ENCODE measurements around the gene CFAP77.

The CFAP77 gene

DNA sequence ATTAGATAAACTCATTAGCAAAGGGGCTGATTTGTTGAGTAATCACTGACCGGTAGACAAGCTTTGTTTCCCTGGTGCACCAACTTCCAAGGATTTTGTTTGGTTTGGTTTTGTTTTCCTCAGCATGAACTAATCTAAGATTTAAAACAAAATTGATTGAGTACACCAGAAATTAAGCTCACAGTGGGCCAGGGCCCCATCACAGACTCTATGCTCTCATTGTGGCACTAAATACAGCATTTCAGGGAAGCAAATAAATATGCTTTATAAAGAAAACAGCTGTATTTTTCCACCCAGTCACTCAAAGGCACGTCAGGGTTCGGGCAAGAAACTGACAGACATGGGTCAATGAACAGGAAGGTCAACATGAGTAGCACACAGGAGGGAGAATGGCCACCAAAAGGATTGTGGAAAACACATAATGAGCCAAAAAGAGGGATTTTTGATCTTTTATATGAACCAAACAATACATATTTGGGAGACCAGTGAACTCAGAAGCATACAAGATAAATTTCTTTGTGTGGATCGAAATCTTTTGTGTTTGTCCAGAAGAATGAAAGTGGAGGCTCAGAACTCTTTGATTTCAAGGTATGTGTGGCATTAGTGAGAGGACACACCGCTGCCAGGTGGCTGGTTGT, 8.8 kb downstream of the CFAP77 start:
- Histone ChIP-seq H2BK5ac (ENCODE audit: low read depth, low read length, poor library complexity, severe bottlenecking) (no peak overlapping the region), H3K36me3 (ENCODE audit: control insufficient read depth in 1 of 2, insufficient read depth in 2 of 2, low read depth in 1 of 2, low read length in 2 of 2) (no peaks in the 10 kb centered on the region), H3K27ac (ENCODE audit: low read length, poor library complexity, severe bottlenecking) (no peak overlapping the region), H3K23ac (ENCODE audit: low read length in 2 of 2) (no peak overlapping the region), H2AFZ (ENCODE audit: low read depth, low read length) (no peak overlapping the region), H2BK120ac (ENCODE audit: low read depth, low read length) (no peak overlapping the region), H2BK12ac (ENCODE audit: low read length in 2 of 2) (no peak overlapping the region), H3K27me3 (ENCODE audit: control insufficient read depth in 1 of 2, insufficient read depth in 1 of 2, low read length in 2 of 2) (peaks cover 55 to 73% of the 10 kb centered on the region in 2 experiments), H3K9ac (ENCODE audit: low read length) (no peak overlapping the region), H3K4me1 (ENCODE audit: control insufficient read depth, insufficient read depth, low read depth, low read length) (no peaks in the 10 kb centered on the region), H3K14ac (ENCODE audit: low read length in 2 of 2) (no peak overlapping the region), H4K8ac (ENCODE audit: low read length) (no peak overlapping the region), H3K4me2 (ENCODE audit: low read length, poor library complexity, severe bottlenecking) (no peak overlapping the region), H3K9me3 (ENCODE audit: control insufficient read depth, low read length) (no peaks in the 10 kb centered on the region), H3K4me3 (ENCODE audit: insufficient read depth in 1 of 2, low read depth in 1 of 2, low read length in 2 of 2) (no peak overlapping the region), H4K91ac (ENCODE audit: low read length) (no peak overlapping the region), H2BK15ac (ENCODE audit: low read depth, poor library complexity, severe bottlenecking) (no peak overlapping the region), H3K79me1 (replicated peaks; ENCODE audit: low read length, poor library complexity, severe bottlenecking) (no peaks in the 10 kb centered on the region), H3K4ac (ENCODE audit: low read depth in 1 of 2, low read length in 2 of 2) (no peak overlapping the region), H2AK5ac (ENCODE audit: low read length, severe bottlenecking) (no peak overlapping the region), H3K18ac (ENCODE audit: low read depth in 1 of 2, low read length in 2 of 2) (no peak overlapping the region)
- 65% methylated on average over 5 of the region's 5 CpGs for WGBS
- no peak for DNase-seq

DNA sequence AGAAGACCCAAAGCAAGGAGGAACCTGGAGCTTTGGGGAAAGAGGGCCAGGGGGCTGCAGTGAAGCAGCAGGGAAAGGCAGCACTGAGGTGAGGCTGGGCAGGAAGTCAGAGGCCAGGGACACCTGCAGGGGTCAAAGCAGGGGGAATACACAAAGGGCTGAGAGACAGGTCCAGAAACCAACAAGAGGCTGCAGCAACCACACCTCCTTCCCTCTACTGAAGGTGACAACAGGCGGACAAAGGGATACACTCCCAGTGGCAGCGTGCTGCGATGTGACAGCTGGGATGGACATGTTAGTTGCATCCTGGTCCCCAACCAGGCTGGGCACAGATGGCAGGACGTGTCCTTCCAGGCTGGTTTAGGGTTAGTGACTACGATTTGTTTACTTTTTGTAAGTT, 12.6 kb downstream of the CFAP77 start:
- Histone ChIP-seq H3K4me1 (ENCODE audit: control insufficient read depth, insufficient read depth, low read depth, low read length) (no peaks in the 10 kb centered on the region), H2BK120ac (ENCODE audit: low read depth, low read length) (no peak overlapping the region), H3K79me1 (replicated peaks; ENCODE audit: low read length, poor library complexity, severe bottlenecking) (no peaks in the 10 kb centered on the region), H2BK15ac (ENCODE audit: low read depth, poor library complexity, severe bottlenecking) (no peak overlapping the region), H3K23ac (ENCODE audit: low read length in 2 of 2) (no peak overlapping the region), H2AK5ac (ENCODE audit: low read length, severe bottlenecking) (no peak overlapping the region), H3K4ac (ENCODE audit: low read depth in 1 of 2, low read length in 2 of 2) (no peak overlapping the region), H4K8ac (ENCODE audit: low read length) (no peak overlapping the region), H3K36me3 (ENCODE audit: control insufficient read depth in 1 of 2, insufficient read depth in 2 of 2, low read depth in 1 of 2, low read length in 2 of 2) (no peaks in the 10 kb centered on the region), H3K18ac (ENCODE audit: low read depth in 1 of 2, low read length in 2 of 2) (no peak overlapping the region), H3K14ac (ENCODE audit: low read length in 2 of 2) (no peak overlapping the region), H3K9me3 (ENCODE audit: control insufficient read depth, low read length) (no peaks in the 10 kb centered on the region), H3K9ac (ENCODE audit: low read length) (no peak overlapping the region), H2BK5ac (ENCODE audit: low read depth, low read length, poor library complexity, severe bottlenecking) (no peak overlapping the region), H3K27me3 (ENCODE audit: control insufficient read depth in 1 of 2, insufficient read depth in 1 of 2, low read length in 2 of 2) (peaks cover 63 to 81% of the 10 kb centered on the region in 2 experiments), H3K27ac (ENCODE audit: low read length, poor library complexity, severe bottlenecking) (no peak overlapping the region), H2BK12ac (ENCODE audit: low read length in 2 of 2) (no peak overlapping the region), H4K91ac (ENCODE audit: low read length) (no peak overlapping the region), H3K4me2 (ENCODE audit: low read length, poor library complexity, severe bottlenecking) (no peak overlapping the region), H2AFZ (ENCODE audit: low read depth, low read length) (no peak overlapping the region), H3K4me3 (ENCODE audit: insufficient read depth in 1 of 2, low read depth in 1 of 2, low read length in 2 of 2) (no peak overlapping the region)
- DNase-seq = no peak
- WGBS = 51% methylated on average over 5 of the region's 5 CpGs

DNA sequence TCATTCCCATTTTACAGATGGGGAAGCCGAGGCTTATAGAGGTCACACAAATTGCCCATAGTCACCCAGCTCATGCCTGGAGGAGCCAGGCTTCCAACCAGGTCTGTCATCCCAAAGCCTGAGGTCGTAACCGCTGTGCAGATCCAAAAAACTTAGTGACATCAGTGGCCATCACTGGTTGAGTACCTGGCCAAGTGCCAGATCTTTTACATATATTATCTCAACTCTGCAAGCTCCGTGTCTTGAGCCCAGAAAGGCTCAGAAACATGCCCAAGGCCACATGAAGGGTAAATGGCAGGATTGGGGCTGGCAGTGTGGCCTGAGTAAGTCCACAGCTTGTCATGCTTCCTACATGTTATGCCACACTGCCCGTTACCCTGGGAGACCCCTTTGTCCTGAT, 13.5 kb downstream of the CFAP77 start:
- WGBS = 73% methylated on average over 5 of the region's 5 CpGs

DNA sequence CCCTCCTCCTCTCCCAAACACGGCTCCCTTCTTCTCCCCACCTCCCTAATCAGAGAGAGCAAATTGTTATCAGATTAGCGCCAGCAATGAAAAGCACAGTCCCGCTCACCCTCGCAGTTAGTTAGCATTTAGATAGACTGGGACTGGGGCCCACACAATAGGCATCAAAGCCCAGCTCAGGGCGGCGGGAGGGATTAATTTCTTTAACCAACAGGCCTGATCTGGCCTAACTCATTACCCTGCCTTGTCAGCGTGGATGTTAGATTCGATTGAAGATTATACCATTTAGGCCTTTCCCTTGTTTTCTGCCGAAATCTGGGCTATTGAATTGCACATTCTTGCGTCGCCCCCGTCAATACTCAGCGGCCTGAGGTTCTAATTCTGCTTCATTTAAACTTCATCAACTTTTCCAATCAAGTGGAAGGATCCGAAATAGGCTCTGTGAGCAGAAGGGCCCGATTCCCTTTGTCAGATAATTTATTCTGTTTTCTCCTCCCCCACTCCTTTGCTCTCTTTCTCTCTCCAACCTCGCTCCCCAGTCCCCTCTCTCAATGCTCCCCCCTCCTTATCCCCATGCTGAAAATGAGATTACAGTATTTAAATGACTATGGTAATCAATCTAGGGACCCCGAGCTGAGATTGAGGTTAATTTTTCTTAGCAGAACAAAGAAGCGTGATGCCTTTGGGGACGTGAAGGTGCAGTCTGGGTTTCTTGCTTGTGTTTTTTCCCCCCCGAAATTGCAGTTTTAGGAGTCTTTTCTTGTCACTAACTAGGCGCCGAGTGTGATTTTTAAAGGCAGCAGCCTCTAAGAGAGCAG, 15.1 kb downstream of the CFAP77 start:
- no peak overlapping the region for H2BK12ac ChIP-seq (ENCODE audit: low read length in 2 of 2)
- H3K14ac ChIP-seq (ENCODE audit: low read length in 2 of 2) = no peak overlapping the region
- H3K27ac ChIP-seq (ENCODE audit: low read length, poor library complexity, severe bottlenecking) = no peak overlapping the region
- H3K23ac ChIP-seq (ENCODE audit: low read length in 2 of 2) = no peak overlapping the region
- H3K4me1 ChIP-seq (ENCODE audit: control insufficient read depth, insufficient read depth, low read depth, low read length) = no peaks in the 10 kb centered on the region
- H2BK15ac ChIP-seq (ENCODE audit: low read depth, poor library complexity, severe bottlenecking) = no peak overlapping the region
- H3K27me3 ChIP-seq (ENCODE audit: control insufficient read depth in 1 of 2, insufficient read depth in 1 of 2, low read length in 2 of 2) = peaks cover 61 to 75% of the 10 kb centered on the region in 2 experiments
- no peak overlapping the region for H2AFZ ChIP-seq (ENCODE audit: low read depth, low read length)
- H2AK5ac ChIP-seq (ENCODE audit: low read length, severe bottlenecking) = no peak overlapping the region
- no peak overlapping the region for H2BK5ac ChIP-seq (ENCODE audit: low read depth, low read length, poor library complexity, severe bottlenecking)
- WGBS = 29% methylated on average over 19 of the region's 22 CpGs
- no peaks in the 10 kb centered on the region for H3K36me3 ChIP-seq (ENCODE audit: control insufficient read depth in 1 of 2, insufficient read depth in 2 of 2, low read depth in 1 of 2, low read length in 2 of 2)
- H4K8ac ChIP-seq (ENCODE audit: low read length) = no peak overlapping the region
- no peak overlapping the region for H3K4me3 ChIP-seq (ENCODE audit: insufficient read depth in 1 of 2, low read depth in 1 of 2, low read length in 2 of 2)
- no peak overlapping the region for H3K4ac ChIP-seq (ENCODE audit: low read depth in 1 of 2, low read length in 2 of 2)
- H3K18ac ChIP-seq (ENCODE audit: low read depth in 1 of 2, low read length in 2 of 2) = no peak overlapping the region
- no peak overlapping the region for H3K4me2 ChIP-seq (ENCODE audit: low read length, poor library complexity, severe bottlenecking)
- H3K79me1 ChIP-seq (replicated peaks; ENCODE audit: low read length, poor library complexity, severe bottlenecking) = no peaks in the 10 kb centered on the region
- no peak overlapping the region for H2BK120ac ChIP-seq (ENCODE audit: low read depth, low read length)
- H4K91ac ChIP-seq (ENCODE audit: low read length) = no peak overlapping the region
- H3K9me3 ChIP-seq (ENCODE audit: control insufficient read depth, low read length) = no peaks in the 10 kb centered on the region
- DNase-seq = no peak
- no peak overlapping the region for H3K9ac ChIP-seq (ENCODE audit: low read length)

More for the DNA sequence above, 13.5 kb downstream of the CFAP77 start:
- no peak overlapping the region for H3K18ac ChIP-seq (ENCODE audit: low read depth in 1 of 2, low read length in 2 of 2)
- no peak overlapping the region for H3K4me3 ChIP-seq (ENCODE audit: insufficient read depth in 1 of 2, low read depth in 1 of 2, low read length in 2 of 2)
- no peak overlapping the region for H2BK12ac ChIP-seq (ENCODE audit: low read length in 2 of 2)
- H2AK5ac ChIP-seq (ENCODE audit: low read length, severe bottlenecking) = no peak overlapping the region
- no peak overlapping the region for H4K8ac ChIP-seq (ENCODE audit: low read length)
- no peaks in the 10 kb centered on the region for H3K9me3 ChIP-seq (ENCODE audit: control insufficient read depth, low read length)
- no peaks in the 10 kb centered on the region for H3K4me1 ChIP-seq (ENCODE audit: control insufficient read depth, insufficient read depth, low read depth, low read length)
- H3K27ac ChIP-seq (ENCODE audit: low read length, poor library complexity, severe bottlenecking) = no peak overlapping the region
- no peak overlapping the region for H3K9ac ChIP-seq (ENCODE audit: low read length)
- no peak overlapping the region for H3K4me2 ChIP-seq (ENCODE audit: low read length, poor library complexity, severe bottlenecking)
- H3K23ac ChIP-seq (ENCODE audit: low read length in 2 of 2) = no peak overlapping the region
- no peaks in the 10 kb centered on the region for H3K36me3 ChIP-seq (ENCODE audit: control insufficient read depth in 1 of 2, insufficient read depth in 2 of 2, low read depth in 1 of 2, low read length in 2 of 2)
- H2BK15ac ChIP-seq (ENCODE audit: low read depth, poor library complexity, severe bottlenecking) = no peak overlapping the region
- H2BK120ac ChIP-seq (ENCODE audit: low read depth, low read length) = no peak overlapping the region
- H3K79me1 ChIP-seq (replicated peaks; ENCODE audit: low read length, poor library complexity, severe bottlenecking) = no peaks in the 10 kb centered on the region
- no peak overlapping the region for H3K14ac ChIP-seq (ENCODE audit: low read length in 2 of 2)
- no peak overlapping the region for H2AFZ ChIP-seq (ENCODE audit: low read depth, low read length)
- DNase-seq = no peak
- H2BK5ac ChIP-seq (ENCODE audit: low read depth, low read length, poor library complexity, severe bottlenecking) = no peak overlapping the region
- no peak overlapping the region for H4K91ac ChIP-seq (ENCODE audit: low read length)
- H3K4ac ChIP-seq (ENCODE audit: low read depth in 1 of 2, low read length in 2 of 2) = no peak overlapping the region
- H3K27me3 ChIP-seq (ENCODE audit: control insufficient read depth in 1 of 2, insufficient read depth in 1 of 2, low read length in 2 of 2) = peaks cover 57 to 78% of the 10 kb centered on the region in 2 experiments
